NCI-H1417 treated with DMSO at 0.1 percent for 48 hours (cell line): Measurements from ENCODE around the gene SSPN.

Experiments
- DNase-seq: peaks from one replicate; lab custom pipeline; 2025; lab: John Stamatoyannopoulos, UW

Gene SSPN

GRCh38 chr12:26266881-26267280 is 71.5 kb downstream of the SSPN start:
- no peak for DNase-seq

DNA sequence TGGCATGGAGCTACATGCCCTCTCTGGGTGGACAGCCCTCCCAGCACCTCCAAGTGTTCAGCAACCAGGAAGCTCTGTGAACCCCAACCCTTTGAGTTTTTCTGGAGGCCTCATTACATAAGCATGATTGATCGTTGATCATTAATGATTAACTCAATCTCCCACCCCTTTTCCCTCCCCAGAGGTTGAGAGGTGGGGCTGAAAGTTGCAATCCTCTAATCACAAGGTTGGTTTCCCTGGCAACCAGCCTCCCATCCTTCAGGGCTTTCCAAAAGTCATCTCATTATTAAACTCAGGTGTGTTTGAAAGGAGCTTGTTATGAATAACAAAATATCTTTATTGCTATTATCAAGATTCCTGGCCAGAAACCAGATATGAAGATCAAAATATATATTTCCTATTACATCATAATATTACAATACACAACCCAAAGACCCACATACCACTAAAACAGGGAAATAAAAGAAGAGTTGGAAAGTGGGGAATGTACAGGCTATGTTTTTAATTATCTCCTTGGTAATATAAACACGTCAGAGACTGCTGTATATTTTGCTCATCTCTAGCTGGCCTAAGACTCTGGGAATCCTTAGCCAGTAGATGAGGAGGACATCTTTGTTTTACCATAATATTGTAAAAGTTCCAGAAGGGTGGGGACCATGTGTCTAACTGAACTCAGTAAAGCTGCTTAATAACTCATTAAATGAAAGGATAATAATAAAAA is 73.6 kb downstream of the SSPN start:
- DNase-seq, result no peak

- DNase-seq, result no peak
Measured at GRCh38 chr12:26269562-26270284, 74.3 kb downstream of the SSPN start.

DNA sequence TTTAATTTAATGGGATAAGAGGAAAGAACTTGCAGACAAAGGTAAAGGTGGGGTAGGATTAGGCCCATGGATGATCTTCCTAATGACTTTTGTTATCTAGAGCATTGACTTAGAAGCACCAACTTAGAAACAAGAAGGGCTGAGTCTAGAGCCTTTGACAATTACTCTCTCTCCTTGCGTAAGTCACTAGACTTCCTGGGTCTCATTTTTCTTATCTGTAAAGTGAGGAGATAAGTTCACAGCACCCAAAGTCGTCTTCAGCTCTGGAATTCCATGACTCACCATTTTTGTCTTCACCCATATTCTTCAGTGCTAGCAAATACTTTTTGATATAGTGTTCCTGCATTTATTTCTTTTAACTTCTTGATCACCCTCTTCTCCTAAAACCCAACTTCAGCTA is 75.7 kb downstream of the SSPN start:
- DNase-seq, result no peak

DNA sequence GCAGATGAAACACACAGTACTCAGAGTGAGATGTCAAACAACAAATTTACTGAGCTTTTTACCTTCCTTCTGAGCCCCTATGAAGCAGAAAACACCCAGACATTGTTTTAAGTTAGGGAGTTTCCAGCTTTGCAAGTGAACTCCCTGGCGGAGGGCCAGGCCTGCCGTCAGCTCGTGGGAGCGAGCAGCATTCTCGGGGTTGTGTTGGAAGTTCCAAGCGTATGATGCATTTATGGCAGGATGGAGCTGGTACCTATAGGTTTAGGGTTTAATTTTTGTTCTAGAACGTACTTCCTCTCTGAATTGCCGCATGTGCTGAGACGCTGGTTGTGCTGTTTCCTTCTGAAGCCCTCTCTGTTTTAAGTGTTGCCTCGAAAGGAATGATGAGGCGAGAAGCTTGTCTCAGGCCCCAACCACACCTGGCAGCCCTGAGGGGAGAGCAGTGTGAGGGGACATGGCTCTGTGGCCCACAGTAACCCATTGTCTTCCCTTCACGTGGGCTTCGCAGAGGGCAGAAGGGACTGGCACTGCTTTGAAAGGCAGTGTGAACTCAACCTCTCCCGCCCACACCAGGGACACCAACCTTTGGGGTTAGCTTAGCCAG is 76.6 kb downstream of the SSPN start:
- DNase-seq, result no peak

DNA sequence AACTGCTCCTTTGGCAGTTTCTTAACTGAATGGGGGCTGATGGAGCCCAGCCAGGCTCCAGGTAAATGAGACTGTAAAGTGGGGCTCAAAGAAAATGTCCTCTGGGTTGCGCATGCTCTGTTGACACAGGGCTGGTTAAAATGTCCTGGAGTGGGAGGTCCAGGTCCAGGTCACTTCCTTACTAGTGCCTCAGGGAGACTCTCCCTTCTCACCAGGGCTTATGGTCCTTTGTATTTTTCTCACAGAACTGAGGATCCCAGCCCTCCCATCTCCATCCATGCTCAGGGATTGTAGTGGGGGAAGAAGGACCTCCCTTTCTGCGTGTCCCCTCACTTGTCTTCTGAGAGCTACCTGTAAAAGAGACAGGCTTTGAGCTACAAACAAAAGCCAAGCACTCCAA is 77.5 kb downstream of the SSPN start:
- no peak for DNase-seq

DNA sequence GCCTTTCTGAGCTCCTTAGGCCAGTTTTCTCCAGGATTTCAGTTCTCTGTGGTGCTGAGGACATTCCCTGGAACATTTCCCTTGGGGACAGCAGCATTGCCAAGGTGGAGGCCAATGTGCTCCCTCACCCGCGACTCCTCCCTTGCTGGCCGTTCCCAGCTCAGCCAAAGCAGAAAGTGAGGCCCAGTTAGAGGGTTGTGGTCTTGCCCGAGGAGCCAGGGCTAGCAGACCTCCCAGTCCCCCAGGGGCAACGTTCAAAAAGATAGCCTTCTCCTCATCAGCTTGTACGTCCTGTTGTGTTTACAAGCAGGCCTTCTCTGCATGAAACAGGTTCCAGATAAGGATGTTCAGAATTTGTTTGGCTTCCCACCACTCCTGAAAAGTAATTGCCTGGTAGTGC is 78.4 kb downstream of the SSPN start:
- no peak for DNase-seq

- DNase-seq, result no peak
Measured at GRCh38 chr12:26274441-26275312, 79.3 kb downstream of the SSPN start.

DNA sequence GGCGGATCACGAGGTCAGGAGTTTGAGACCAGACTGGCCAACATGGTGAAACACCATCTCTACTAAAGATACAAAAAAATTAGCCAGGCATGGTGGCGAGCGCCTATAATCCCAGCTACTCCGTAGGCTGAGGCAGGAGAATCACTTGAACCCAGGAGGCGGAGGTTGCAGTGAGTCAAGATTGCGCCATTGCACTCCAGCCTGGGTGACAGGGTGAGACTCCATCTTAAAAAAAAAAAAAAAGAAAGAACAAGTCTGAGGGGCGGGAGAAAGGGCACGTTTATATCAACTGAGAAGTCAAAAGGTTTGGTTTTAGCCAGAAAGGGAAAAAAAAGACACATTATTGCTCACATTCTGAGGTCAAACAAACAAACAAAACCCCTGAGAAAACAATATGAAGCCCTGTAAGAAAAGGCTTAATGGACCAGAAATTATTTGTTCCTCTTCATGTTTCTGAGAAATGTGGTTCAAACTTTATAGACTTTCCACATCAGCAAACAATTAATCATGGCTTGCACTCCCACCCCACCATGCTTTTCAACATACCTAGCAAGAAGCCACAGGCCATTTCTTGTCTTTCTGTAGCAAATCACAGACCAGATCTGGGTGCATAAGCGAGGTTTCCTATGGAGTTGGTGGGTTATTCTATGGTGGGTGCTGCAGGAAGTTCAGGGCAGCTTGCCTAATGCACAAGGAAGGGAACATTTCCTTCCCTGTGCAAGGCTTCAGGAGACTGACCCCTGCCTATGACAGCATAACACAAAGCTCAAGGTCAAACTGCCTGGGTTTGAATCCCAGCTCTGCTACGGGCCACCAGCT is 80.1 kb downstream of the SSPN start:
- no peak for DNase-seq

- no peak for DNase-seq
Measured at GRCh38 chr12:26276709-26277108, 81.3 kb downstream of the SSPN start.

GRCh38 chr12:26277506-26278246 is 82.3 kb downstream of the SSPN start:
- DNase-seq, result no peak

- DNase-seq, result no peak
Measured at GRCh38 chr12:26278266-26278665, 82.9 kb downstream of the SSPN start.

DNA sequence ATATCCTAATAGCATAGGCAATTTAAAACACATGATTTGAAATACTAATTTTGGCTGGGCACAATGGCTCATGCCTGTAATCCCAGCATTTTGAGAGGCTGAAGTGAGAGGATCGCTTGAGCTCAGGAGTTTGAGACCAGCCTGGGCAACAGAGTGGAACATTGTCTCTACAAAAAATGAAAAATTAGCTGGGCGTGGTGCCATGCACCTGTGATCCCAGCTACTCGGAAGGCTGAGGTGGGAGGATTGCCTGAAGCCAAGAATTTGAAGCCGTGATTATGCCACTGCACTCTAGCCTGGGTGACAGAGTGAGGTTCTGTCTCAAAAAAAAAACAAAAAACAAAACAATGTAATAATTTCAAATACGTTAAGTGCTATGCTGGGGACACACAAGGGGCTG is 83.3 kb downstream of the SSPN start:
- no peak for DNase-seq

GRCh38 chr12:26279091-26279490 is 83.7 kb downstream of the SSPN start:
- no peak for DNase-seq

- no peak for DNase-seq
Measured at GRCh38 chr12:26279908-26280307, 84.5 kb downstream of the SSPN start.

GRCh38 chr12:26280869-26281268 is 85.5 kb downstream of the SSPN start:
- DNase-seq, result no peak

DNA sequence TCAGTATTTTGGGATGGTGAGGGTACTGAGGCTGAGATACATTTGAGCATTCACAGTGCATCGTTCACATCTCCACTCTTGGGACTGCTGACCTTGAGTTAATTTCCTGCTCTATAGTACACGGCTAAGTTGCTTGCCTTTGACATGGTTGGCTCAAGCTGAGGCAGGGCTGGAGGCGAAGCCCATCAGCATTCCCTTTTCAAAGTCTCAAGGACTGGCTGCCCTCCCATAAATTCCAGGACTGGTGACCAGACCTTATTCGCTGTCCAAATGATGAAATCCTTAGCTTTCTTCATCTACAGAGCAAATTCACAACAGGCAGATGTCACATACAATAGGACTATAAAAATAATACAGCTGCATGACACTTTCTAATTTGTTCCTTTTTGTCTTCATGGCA is 85.9 kb downstream of the SSPN start:
- DNase-seq, result no peak

- no peak for DNase-seq
Measured at GRCh38 chr12:26282339-26282940, 87.1 kb downstream of the SSPN start.

DNA sequence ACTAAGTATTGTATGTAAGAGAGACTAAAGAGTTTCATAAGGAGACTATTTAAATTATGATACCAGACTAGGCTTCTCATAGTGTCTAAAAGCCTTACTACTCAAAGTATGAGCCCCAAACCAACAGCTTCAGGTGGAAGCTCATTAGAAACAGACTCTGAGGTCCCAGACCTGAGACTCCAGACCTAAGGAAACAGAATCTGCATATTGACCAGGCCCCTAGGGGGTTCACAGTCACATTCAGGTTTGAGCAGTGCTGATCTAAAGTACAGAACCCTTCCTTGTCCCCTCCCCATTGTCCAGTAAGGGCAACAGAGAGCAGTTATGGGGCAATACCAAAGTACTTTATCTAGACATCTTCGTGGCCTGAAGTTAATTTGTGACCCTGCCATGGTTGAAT is 87.7 kb downstream of the SSPN start:
- no peak for DNase-seq

DNA sequence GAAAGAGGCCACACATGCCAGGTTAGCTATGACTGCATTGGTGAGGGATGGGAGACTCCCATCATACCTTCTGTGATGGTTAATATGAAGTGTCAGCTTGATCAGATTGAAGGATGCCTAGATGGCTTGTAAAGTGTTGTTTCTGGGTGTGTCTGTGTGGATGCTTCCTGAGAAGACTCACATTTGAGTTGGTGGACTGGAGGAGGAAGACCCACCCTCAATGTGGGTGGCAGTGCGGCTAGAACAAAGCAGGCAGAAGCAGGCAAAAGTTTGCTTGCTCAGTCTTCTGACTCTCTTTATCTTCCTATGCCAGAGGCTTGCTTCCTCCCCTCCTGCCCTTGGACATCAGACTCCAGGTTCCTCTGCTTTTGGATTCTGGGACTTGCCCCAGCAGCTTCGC is 88.2 kb downstream of the SSPN start:
- no peak for DNase-seq
